Activated naive CD8-positive, alpha-beta T cell (primary cell): ENCODE measurements around the gene ARL10.

Experiments used
- H3K27ac Mint-ChIP-seq: one replicate; pipeline ENCODE4 v1.8.0; 2021; ENCODE audit warnings: mixed read lengths
- H3K27me3 Mint-ChIP-seq: one replicate; pipeline ENCODE4 v1.8.0; 2021; ENCODE audit warnings: mixed read lengths
- H3K36me3 Mint-ChIP-seq: one replicate; pipeline ENCODE4 v1.8.0; 2021; ENCODE audit warnings: mixed read lengths
- H3K4me1 Mint-ChIP-seq: one replicate; pipeline ENCODE4 v1.8.0; 2021; ENCODE audit warnings: low read depth, mixed read lengths
- H3K4me3 Mint-ChIP-seq: one replicate; pipeline ENCODE4 v1.8.0; 2021; ENCODE audit warnings: mild to moderate bottlenecking, mixed read lengths
- H3K9me3 Mint-ChIP-seq: one replicate; pipeline ENCODE4 v1.8.0; 2021; ENCODE audit warnings: low read depth, mixed read lengths

Gene ARL10

GRCh38 chr5:176409765-176410164 is 44.5 kb downstream of the ARL10 start:
- H3K36me3 Mint-ChIP-seq = peaks cover 7% of the 10 kb centered on the region
- H3K4me3 Mint-ChIP-seq = no peak overlapping the region
- H3K27ac Mint-ChIP-seq = no peak overlapping the region
- no peaks in the 10 kb centered on the region for H3K27me3 Mint-ChIP-seq
- peaks cover 30% of the 10 kb centered on the region for H3K4me1 Mint-ChIP-seq
- H3K9me3 Mint-ChIP-seq = no peaks in the 10 kb centered on the region

- Mint-ChIP-seq H3K36me3 (peaks cover 7% of the 10 kb centered on the region), H3K4me1 (peaks cover 38% of the 10 kb centered on the region)
Observed at GRCh38 chr5:176410486-176411180, 45.3 kb downstream of the ARL10 start.

GRCh38 chr5:176412517-176413254 is 47.4 kb downstream of the ARL10 start:
- no peak overlapping the region for H3K27ac Mint-ChIP-seq
- no peaks in the 10 kb centered on the region for H3K9me3 Mint-ChIP-seq
- H3K4me3 Mint-ChIP-seq = no peak overlapping the region
- H3K4me1 Mint-ChIP-seq = peaks cover 45% of the 10 kb centered on the region
- no peaks in the 10 kb centered on the region for H3K27me3 Mint-ChIP-seq
- peaks cover 7% of the 10 kb centered on the region for H3K36me3 Mint-ChIP-seq

More at GRCh38 chr5:176410486-176411180, 45.3 kb downstream of the ARL10 start:
- H3K27ac Mint-ChIP-seq = no peak overlapping the region
- no peaks in the 10 kb centered on the region for H3K27me3 Mint-ChIP-seq
- no peak overlapping the region for H3K4me3 Mint-ChIP-seq
- H3K9me3 Mint-ChIP-seq = no peaks in the 10 kb centered on the region

GRCh38 chr5:176413255-176413565 is 47.9 kb downstream of the ARL10 start:
- H3K4me3 Mint-ChIP-seq = no peak overlapping the region
- H3K4me1 Mint-ChIP-seq = peaks cover 45% of the 10 kb centered on the region
- H3K27me3 Mint-ChIP-seq = no peaks in the 10 kb centered on the region
- no peaks in the 10 kb centered on the region for H3K9me3 Mint-ChIP-seq
- H3K27ac Mint-ChIP-seq = no peak overlapping the region
- H3K36me3 Mint-ChIP-seq = peaks cover 7% of the 10 kb centered on the region

- Mint-ChIP-seq H3K4me1 (peaks cover 45% of the 10 kb centered on the region), H3K4me3 (no peak overlapping the region)
Observed at GRCh38 chr5:176413709-176414191, 48.5 kb downstream of the ARL10 start.

GRCh38 chr5:176414704-176415103 is 49.4 kb downstream of the ARL10 start:
- peaks cover 6% of the 10 kb centered on the region for H3K36me3 Mint-ChIP-seq
- peak overlapping the region; percentile 88 for H3K4me3 Mint-ChIP-seq
- H3K27ac Mint-ChIP-seq = peak overlapping the region; percentile 54

More at GRCh38 chr5:176413709-176414191, 48.5 kb downstream of the ARL10 start:
- peaks cover 7% of the 10 kb centered on the region for H3K36me3 Mint-ChIP-seq
- no peaks in the 10 kb centered on the region for H3K9me3 Mint-ChIP-seq
- H3K27me3 Mint-ChIP-seq = no peaks in the 10 kb centered on the region
- peak overlapping the region; percentile 28 for H3K27ac Mint-ChIP-seq

GRCh38 chr5:176415240-176415951 is 50.1 kb downstream of the ARL10 start:
- Mint-ChIP-seq H3K36me3 (no peaks in the 10 kb centered on the region), H3K9me3 (no peaks in the 10 kb centered on the region), H3K4me3 (peak overlapping the region; percentile 88), H3K27me3 (no peaks in the 10 kb centered on the region), H3K4me1 (peaks cover 41% of the 10 kb centered on the region), H3K27ac (peak overlapping the region; percentile 80)

More at GRCh38 chr5:176414704-176415103, 49.4 kb downstream of the ARL10 start:
- peaks cover 45% of the 10 kb centered on the region for H3K4me1 Mint-ChIP-seq
- H3K9me3 Mint-ChIP-seq = no peaks in the 10 kb centered on the region
- no peaks in the 10 kb centered on the region for H3K27me3 Mint-ChIP-seq

- Mint-ChIP-seq H3K27ac (peak within 1 kb of the TSS; percentile 80), H3K4me1 (peaks cover 37% of the 10 kb centered on the region), H3K27me3 (no peaks in the 10 kb centered on the region)
Observed at GRCh38 chr5:176415952-176416924, 51.0 kb downstream of the ARL10 start, which contains the start of gene CLTB. Gene CLTB (minus strand): TSS chr5:176416539. CDS start chr5:176416363, 176 bp downstream.

GRCh38 chr5:176416965-176417364 is 51.7 kb downstream of the ARL10 start:
- Mint-ChIP-seq H3K4me3 (peak overlapping the region; percentile 75), H3K9me3 (no peaks in the 10 kb centered on the region), H3K36me3 (no peaks in the 10 kb centered on the region), H3K27me3 (no peaks in the 10 kb centered on the region), H3K4me1 (peaks cover 34% of the 10 kb centered on the region), H3K27ac (peak overlapping the region; percentile 46)

More at GRCh38 chr5:176415952-176416924, 51.0 kb downstream of the ARL10 start, which contains the start of gene CLTB:
- no peaks in the 10 kb centered on the region for H3K36me3 Mint-ChIP-seq
- no peaks in the 10 kb centered on the region for H3K9me3 Mint-ChIP-seq
- H3K4me3 Mint-ChIP-seq = peak within 1 kb of the TSS; percentile 88

GRCh38 chr5:176418251-176418650 is 53.0 kb downstream of the ARL10 start:
- H3K4me3 Mint-ChIP-seq = no peak overlapping the region
- no peaks in the 10 kb centered on the region for H3K9me3 Mint-ChIP-seq
- H3K27ac Mint-ChIP-seq = no peak overlapping the region
- no peaks in the 10 kb centered on the region for H3K27me3 Mint-ChIP-seq
- H3K36me3 Mint-ChIP-seq = no peaks in the 10 kb centered on the region
- H3K4me1 Mint-ChIP-seq = peaks cover 27% of the 10 kb centered on the region

- H3K9me3 Mint-ChIP-seq = no peaks in the 10 kb centered on the region
- no peak overlapping the region for H3K27ac Mint-ChIP-seq
- no peaks in the 10 kb centered on the region for H3K27me3 Mint-ChIP-seq
- H3K4me1 Mint-ChIP-seq = peaks cover 12% of the 10 kb centered on the region
- no peaks in the 10 kb centered on the region for H3K36me3 Mint-ChIP-seq
- H3K4me3 Mint-ChIP-seq = no peak overlapping the region
Observed at GRCh38 chr5:176420086-176420485, 54.8 kb downstream of the ARL10 start.

- H3K27ac Mint-ChIP-seq = no peak overlapping the region
- no peaks in the 10 kb centered on the region for H3K9me3 Mint-ChIP-seq
- H3K4me1 Mint-ChIP-seq = peaks cover 7% of the 10 kb centered on the region
- no peaks in the 10 kb centered on the region for H3K27me3 Mint-ChIP-seq
- H3K36me3 Mint-ChIP-seq = peaks cover 2% of the 10 kb centered on the region
- H3K4me3 Mint-ChIP-seq = no peak overlapping the region
Observed at GRCh38 chr5:176420972-176421544, 55.8 kb downstream of the ARL10 start.

GRCh38 chr5:176424181-176424580 is 58.9 kb downstream of the ARL10 start:
- peaks cover 2% of the 10 kb centered on the region for H3K36me3 Mint-ChIP-seq
- H3K4me3 Mint-ChIP-seq = no peak overlapping the region
- no peaks in the 10 kb centered on the region for H3K9me3 Mint-ChIP-seq
- H3K4me1 Mint-ChIP-seq = no peaks in the 10 kb centered on the region
- no peaks in the 10 kb centered on the region for H3K27me3 Mint-ChIP-seq
- H3K27ac Mint-ChIP-seq = no peak overlapping the region

- Mint-ChIP-seq H3K27me3 (no peaks in the 10 kb centered on the region), H3K4me1 (peaks cover 4% of the 10 kb centered on the region), H3K36me3 (peaks cover 2% of the 10 kb centered on the region)
Observed at GRCh38 chr5:176425138-176425537, 59.9 kb downstream of the ARL10 start.

More at GRCh38 chr5:176425138-176425537, 59.9 kb downstream of the ARL10 start:
- Mint-ChIP-seq H3K4me3 (no peak overlapping the region), H3K9me3 (no peaks in the 10 kb centered on the region), H3K27ac (no peak overlapping the region)
